NCI-H524 (cell line): ENCODE results near the gene OR2H2.
A peak's percentile ranks its signal among the peaks of the same experiment; 100 is the strongest.

Source experiments
- DNase-seq, 2 experiments: peaks; one replicate each; lab custom pipeline; 2025; lab: John Stamatoyannopoulos, UW

OR2H2 gene

GRCh38 chr6:29591677-29592076, 6.8 kb downstream of the OR2H2 start:
- DNase-seq, result no peak

DNA sequence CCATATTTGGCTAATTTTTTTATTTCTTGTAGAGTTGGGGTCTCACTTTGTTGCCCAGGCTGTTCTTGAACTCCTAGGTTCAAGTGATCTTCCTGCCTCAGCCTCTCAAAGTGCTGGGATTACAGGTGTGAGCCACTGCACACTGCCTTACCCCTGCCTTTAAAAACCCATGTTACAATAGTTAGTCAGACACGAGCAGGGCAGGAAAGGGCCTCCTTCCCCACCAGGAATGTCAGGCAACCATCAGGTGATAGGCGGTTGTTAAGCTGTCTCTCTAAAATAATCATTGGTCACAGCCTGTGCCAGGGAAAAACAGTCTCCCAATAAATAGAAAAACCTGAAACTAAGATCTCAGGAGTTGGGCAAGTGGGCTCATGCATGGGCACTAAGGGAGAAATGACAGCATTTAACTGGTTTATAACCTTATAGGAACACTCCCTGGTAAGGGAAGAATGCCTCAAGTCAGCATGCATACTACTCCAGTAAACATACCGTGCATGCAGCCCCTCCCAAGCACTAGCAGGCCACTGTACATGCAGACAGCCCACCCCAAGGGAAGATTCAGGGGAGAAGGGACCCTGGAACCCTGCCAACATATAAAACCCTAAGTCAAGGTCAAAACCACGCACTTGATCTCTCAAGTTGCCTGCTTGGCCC, 8.4 kb downstream of the OR2H2 start:
- DNase-seq, result no peak

DNA sequence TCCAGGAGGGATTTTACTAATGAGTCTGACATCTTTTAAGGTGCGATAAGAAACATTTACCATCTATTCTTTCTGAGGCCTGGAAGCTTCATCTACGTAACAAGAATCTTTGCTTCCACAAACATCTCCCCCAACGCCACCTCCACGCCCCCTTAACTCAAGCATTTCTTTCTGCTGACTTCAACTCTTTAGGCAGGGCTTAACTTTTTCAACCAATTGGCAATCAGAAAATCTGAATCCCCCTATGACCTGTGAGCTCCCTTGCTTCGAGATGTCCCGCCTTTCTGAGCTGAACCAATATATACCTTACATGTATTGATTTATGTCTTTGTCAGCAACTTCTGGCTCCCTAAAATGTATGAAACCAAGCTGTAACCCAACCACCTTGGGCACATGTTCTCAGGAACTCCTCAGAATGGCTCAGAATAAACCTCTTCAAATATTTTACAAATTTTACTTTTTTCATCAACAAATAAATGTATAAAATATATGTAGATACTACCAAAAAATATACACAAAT, 11.5 kb downstream of the OR2H2 start:
- no peak for DNase-seq

- DNase-seq, result no peak
These were observed 12.3 kb downstream of the OR2H2 start for GRCh38 chr6:29597184-29597583.

GRCh38 chr6:29598172-29598747, 13.3 kb downstream of the OR2H2 start:
- DNase-seq, result no peak

GRCh38 chr6:29602564-29603361, 17.8 kb downstream of the OR2H2 start:
- DNase-seq, result peak in 1 of 2 experiments; percentile 48

- DNase-seq, result no peak
These were observed 18.5 kb downstream of the OR2H2 start for GRCh38 chr6:29603456-29603855.

DNA sequence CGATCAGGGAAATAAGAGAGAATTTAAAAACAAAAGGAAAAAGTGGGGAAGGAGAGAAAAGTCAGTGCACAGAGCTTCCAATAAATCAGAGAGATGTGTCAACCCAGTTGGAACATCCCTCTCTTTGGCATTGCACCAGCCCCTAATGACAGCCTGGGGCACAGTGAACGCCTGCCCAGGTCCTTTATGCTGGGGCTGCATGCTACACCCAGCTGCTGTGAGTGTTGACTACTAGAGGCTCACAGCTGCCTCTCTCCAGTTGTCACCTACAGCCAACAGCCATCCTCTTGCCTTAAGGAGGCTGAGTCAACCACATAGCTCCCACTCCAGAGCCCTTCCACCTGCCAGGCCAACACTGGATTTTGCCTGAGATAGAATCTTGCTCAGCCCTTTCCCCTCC, 19.0 kb downstream of the OR2H2 start:
- DNase-seq, result no peak

DNA sequence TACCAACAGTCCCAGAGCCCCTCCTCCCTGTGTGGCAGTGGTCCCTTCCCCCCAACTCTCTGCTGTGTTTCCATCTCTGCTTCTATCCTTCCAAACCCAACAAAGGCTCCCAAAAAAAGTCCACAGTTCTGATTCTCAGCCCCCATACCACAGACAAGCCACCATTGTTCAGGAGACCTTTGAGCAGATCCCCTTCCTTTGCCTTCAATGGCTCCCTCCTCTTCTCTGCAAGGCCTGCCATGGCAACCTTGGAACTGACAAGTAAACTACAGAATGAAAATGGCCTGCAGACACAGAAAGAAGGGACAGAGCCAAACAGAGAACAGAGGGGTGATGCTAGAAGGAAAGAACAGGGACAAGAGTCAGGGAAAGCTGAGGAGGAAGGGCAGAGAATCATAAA, 23.2 kb downstream of the OR2H2 start:
- DNase-seq, result no peak

DNA sequence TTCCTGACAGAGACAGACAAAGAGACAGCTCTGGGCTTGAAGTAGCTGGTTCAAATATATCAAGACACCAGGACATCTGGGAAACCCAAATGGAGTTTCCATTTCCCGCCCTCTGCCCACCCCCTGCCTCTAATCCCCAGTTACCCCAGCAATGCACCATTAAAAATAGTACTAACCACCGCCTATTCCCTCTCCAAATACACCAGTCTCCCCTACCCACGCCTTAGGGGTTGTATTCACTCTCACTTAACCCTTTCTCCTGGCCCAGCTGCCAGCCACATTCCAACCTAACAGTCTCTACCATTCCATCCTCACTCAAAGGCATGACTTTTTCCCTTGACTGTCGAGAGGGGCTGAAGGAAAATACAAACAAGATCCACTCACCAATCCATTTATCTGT, 25.6 kb downstream of the OR2H2 start:
- DNase-seq, result no peak

GRCh38 chr6:29611426-29611825, 26.5 kb downstream of the OR2H2 start:
- no peak for DNase-seq

- no peak for DNase-seq
These were observed 33.0 kb downstream of the OR2H2 start for GRCh38 chr6:29617782-29618554.

- DNase-seq, result no peak
These were observed 34.7 kb downstream of the OR2H2 start for GRCh38 chr6:29619578-29620160.

DNA sequence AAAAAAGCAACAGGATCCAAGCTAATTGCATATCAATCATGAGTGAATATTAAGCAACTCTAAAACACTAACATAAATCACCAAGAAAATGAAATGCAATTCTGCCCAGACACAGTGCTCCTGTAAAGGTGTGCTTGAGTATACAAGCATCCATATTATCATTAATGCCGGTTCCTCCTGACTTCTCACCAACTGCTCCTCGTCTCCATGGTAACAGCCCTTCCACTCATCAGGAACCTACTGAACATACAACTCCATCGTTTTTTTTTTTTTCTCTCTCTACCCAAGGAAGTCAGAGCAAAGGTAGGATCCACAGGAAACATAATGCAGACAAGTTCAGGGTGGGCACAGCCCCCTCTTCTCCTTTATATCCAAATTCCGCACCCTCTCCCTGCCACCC, 35.7 kb downstream of the OR2H2 start:
- DNase-seq, result no peak

- no peak for DNase-seq
These were observed 39.6 kb downstream of the OR2H2 start for GRCh38 chr6:29624520-29624961.

GRCh38 chr6:29625337-29625930, 40.5 kb downstream of the OR2H2 start:
- no peak for DNase-seq

GRCh38 chr6:29626948-29627754, 42.2 kb downstream of the OR2H2 start:
- no peak for DNase-seq

DNA sequence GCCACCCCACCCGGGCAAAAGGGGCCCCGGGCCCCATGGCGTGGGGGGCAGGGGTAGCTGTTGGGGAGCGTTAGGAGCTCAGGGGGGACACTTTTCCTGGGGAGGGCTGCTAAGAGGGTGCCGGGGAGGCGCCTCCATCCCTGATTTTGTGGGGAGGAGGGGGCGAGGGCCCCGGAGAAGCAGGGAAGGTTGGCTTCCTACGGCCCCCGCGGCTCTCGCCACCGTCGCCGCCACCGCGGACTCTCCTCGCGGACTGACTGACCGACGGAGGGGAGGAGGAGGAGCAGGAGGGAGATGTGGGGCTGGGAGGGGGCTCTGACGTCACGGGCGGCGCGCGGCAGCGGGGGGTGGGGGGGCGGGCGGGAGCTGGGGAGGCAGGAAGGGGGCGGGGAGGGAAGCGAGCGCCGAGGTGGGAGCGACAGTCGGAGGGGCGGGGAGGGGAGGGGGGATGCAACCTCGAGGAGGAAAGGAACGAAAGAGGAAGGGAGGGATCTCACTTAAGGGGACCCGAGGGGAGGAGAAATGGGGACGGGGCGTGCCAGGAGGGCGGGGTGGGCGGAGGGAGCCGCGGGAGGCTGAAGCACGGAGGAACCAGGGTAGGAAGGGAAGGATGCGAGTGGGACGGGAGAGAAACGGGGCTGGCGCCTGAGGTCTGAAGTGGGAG, 43.0 kb downstream of the OR2H2 start:
- DNase-seq, result peak; percentile 45 to 64

DNA sequence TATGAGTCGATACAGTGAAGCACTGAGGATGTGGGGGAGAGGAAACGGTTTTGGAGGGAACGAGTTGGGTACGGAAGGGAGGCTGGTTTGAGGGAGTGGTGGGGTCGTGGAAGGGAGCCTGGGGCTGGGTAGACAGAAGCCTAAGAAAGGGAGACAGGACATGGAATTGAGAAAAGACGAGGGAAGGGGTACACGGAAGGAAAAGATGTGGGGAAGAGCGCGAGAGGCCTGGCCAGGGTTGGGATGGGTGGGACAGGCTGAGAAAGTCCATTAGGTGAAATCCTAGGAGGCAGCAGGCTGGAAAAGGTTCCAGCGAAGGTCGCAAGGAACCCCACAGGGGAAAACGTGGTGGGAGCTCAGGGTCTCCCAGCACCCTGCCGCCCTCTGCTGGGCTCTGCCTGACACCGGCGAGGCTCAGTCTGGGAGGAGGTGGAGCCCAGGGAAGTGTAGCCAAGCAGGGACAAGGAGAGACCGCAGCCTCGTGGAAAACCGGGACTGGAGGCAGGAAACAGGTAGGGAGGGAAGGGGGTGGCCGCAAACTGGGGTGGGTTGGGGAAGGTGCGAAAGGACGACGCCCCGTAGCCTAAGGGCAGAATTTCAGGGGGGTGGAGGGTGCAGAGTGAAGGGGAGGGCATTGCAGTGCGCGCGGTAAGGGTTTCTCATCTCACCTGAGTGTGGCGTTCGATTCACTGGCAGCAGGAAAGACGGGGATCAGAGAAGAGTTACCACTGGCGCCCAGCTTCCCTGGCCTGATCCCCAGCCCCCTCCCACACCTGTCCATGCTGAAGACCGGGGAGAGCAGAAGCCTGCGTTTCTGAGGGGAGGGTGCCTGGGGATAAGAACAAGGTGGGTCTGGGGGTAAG, 43.7 kb downstream of the OR2H2 start:
- peak; percentile 61 to 86 for DNase-seq
